Measurements from ENCODE around the gene RDH13.

GRCh38 chr19:55031178-55031577 is 31.8 kb downstream of the RDH13 start:
- TF ChIP-seq SIN3A (IDR thresholded peaks at IDR 0.05; ENCODE audit: borderline replicate concordance, low read depth, low read length) (no peak), CTCF (IDR thresholded peaks at IDR 0.05) (no peak), CHD2 (IDR thresholded peaks at IDR 0.05; ENCODE audit: low read length, partially characterized antibody) (no peak), POLR2AphosphoS5 (IDR thresholded peaks at IDR 0.05; ENCODE audit: low read depth, low read length) (no peak), RCOR1 (IDR thresholded peaks at IDR 0.05; ENCODE audit: low read length) (no peak), RAD21 (IDR thresholded peaks at IDR 0.05; ENCODE audit: low read length) (no peak), MEF2A (IDR thresholded peaks at IDR 0.05; ENCODE audit: borderline replicate concordance, low read depth) (no peak), YY1 (IDR thresholded peaks at IDR 0.05; ENCODE audit: low read depth) (no peak), IRF3 (IDR thresholded peaks at IDR 0.05; ENCODE audit: low read depth, low read length) (no peak), USF2 (IDR thresholded peaks at IDR 0.05; ENCODE audit: borderline replicate concordance, low read depth, low read length) (no peak), TCF12 (IDR thresholded peaks at IDR 0.05) (no peak)
- TF ChIP-seq, protein P1, sequence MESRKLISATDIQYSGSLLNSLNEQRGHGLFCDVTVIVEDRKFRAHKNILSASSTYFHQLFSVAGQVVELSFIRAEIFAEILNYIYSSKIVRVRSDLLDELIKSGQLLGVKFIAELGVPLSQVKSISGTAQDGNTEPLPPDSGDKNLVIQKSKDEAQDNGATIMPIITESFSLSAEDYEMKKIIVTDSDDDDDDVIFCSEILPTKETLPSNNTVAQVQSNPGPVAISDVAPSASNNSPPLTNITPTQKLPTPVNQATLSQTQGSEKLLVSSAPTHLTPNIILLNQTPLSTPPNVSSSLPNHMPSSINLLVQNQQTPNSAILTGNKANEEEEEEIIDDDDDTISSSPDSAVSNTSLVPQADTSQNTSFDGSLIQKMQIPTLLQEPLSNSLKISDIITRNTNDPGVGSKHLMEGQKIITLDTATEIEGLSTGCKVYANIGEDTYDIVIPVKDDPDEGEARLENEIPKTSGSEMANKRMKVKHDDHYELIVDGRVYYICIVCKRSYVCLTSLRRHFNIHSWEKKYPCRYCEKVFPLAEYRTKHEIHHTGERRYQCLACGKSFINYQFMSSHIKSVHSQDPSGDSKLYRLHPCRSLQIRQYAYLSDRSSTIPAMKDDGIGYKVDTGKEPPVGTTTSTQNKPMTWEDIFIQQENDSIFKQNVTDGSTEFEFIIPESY (IDR thresholded peaks at IDR 0.05; ENCODE audit: borderline replicate concordance, low read depth) = no peak
